HG03280 (cell line): ENCODE measurements around the gene AMBP.

Source experiments
- ATAC-seq: cut with Tn5 transposase; IDR thresholded peaks from one replicate; pipeline ENCODE4 v1.9.1; 2021; ENCODE audit warnings: mild to moderate bottlenecking, moderate library complexity; ENCODE audit not compliant: unreplicated experiment

The AMBP gene

GRCh38 chr9:114014044-114014443 lies 64.1 kb downstream of the AMBP start:
- ATAC-seq, result no peak

- no peak for ATAC-seq
These were observed 66.0 kb downstream of the AMBP start for GRCh38 chr9:114012126-114012525.

GRCh38 chr9:114011313-114011712 lies 66.8 kb downstream of the AMBP start:
- no peak for ATAC-seq
